Neuronal stem cell (in vitro differentiated cells): ENCODE measurements around the gene ESF1.

Experiments used
- DNase-seq: peaks from one replicate; pipeline ENCODE4 v3.0.0-alpha.2; 2013; ENCODE audit warnings: low spot score
- H2AFZ ChIP-seq: one replicate; pipeline ENCODE4 v1.6.1; 2013; ENCODE audit warnings: mild to moderate bottlenecking, low read length, inconsistent platforms
- H2AK5ac ChIP-seq: 2 replicates; pipeline ENCODE4 v1.6.1; 2013; ENCODE audit warnings: low read depth, mild to moderate bottlenecking, inconsistent platforms, low read length, moderate library complexity, mixed read lengths
- H2BK120ac ChIP-seq: 2 replicates; pipeline ENCODE4 v1.6.1; 2013; ENCODE audit warnings: low read depth, mild to moderate bottlenecking, inconsistent platforms, low read length, moderate library complexity, mixed read lengths
- H2BK12ac ChIP-seq: one replicate; pipeline ENCODE4 v1.6.1; 2013; ENCODE audit warnings: low read length, inconsistent platforms
- H2BK15ac ChIP-seq: 2 replicates; pipeline ENCODE4 v1.6.1; 2013; ENCODE audit warnings: mild to moderate bottlenecking, low read length, inconsistent platforms, mixed read lengths
- H2BK5ac ChIP-seq: one replicate; pipeline ENCODE4 v1.6.1; 2013; ENCODE audit warnings: inconsistent platforms, mild to moderate bottlenecking, low read length, moderate library complexity
- H3K14ac ChIP-seq: one replicate; pipeline ENCODE4 v1.6.1; 2013; ENCODE audit warnings: low read length, inconsistent platforms
- H3K18ac ChIP-seq: 2 replicates; pipeline ENCODE4 v1.6.1; 2013; ENCODE audit warnings: low read length, inconsistent platforms
- H3K23ac ChIP-seq: 2 replicates; pipeline ENCODE4 v1.6.1; 2013; ENCODE audit warnings: low read depth, mild to moderate bottlenecking, mixed read lengths, low read length, inconsistent platforms; ENCODE audit not compliant: poor library complexity
- H3K27ac ChIP-seq: replicated peaks from 3 replicates; pipeline ENCODE4 v1.5.1; 2013; ENCODE audit warnings: low read length, inconsistent platforms
- H3K27me3 ChIP-seq, 3 experiments: 2 replicates each; pipeline ENCODE4 v1.6.1; 2013; ENCODE audit warnings: low read length in 3 of 3, mild to moderate bottlenecking in 2 of 3, inconsistent platforms in 1 of 3, low read depth in 1 of 3, mixed read lengths in 1 of 3, moderate library complexity in 1 of 3; ENCODE audit not compliant: control insufficient read depth in 3 of 3, insufficient read depth in 3 of 3
- H3K36me3 ChIP-seq, 2 donors: replicated peaks in 1 of 2; 2 replicates each; pipeline ENCODE4 v1.6.1; 2013; ENCODE audit warnings: low read length in 2 of 2; ENCODE audit not compliant: control insufficient read depth in 2 of 2, insufficient read depth in 2 of 2
- H3K4ac ChIP-seq: 2 replicates; pipeline ENCODE4 v1.6.1; 2013; ENCODE audit warnings: inconsistent platforms, mild to moderate bottlenecking, low read length, moderate library complexity
- H3K4me1 ChIP-seq, 2 donors: 1 replicate in 1 of 2; 2 replicates in 1 of 2; pipeline ENCODE4 v1.6.1; 2013; ENCODE audit warnings: low read length in 2 of 2, low read depth in 1 of 2; ENCODE audit not compliant: control insufficient read depth in 2 of 2, insufficient read depth in 1 of 2
- H3K4me2 ChIP-seq: one replicate; pipeline ENCODE4 v1.6.1; 2013; ENCODE audit warnings: mild to moderate bottlenecking, low read length, inconsistent platforms; ENCODE audit not compliant: insufficient read depth, poor library complexity, severe bottlenecking
- H3K4me3 ChIP-seq, 2 donors: 2 replicates each; pipeline ENCODE4 v1.5.1; 2013; ENCODE audit warnings: low read length in 2 of 2, mild to moderate bottlenecking in 2 of 2, inconsistent platforms in 1 of 2, moderate library complexity in 1 of 2
- H3K79me1 ChIP-seq: one replicate; pipeline ENCODE4 v1.6.1; 2013; ENCODE audit warnings: low read depth, mild to moderate bottlenecking, inconsistent platforms, low read length, moderate library complexity
- H3K9ac ChIP-seq: one replicate; pipeline ENCODE4 v1.6.1; 2013; ENCODE audit warnings: mild to moderate bottlenecking, low read depth, low read length, inconsistent platforms; ENCODE audit not compliant: poor library complexity
- H3K9me3 ChIP-seq, 2 donors: replicated peaks in 1 of 2; 2 replicates each; pipeline versions ENCODE3 to v1.6.1; 2013; ENCODE audit warnings: low read length in 2 of 2, mild to moderate bottlenecking in 2 of 2, inconsistent platforms in 1 of 2, low read depth in 1 of 2, mixed read lengths in 1 of 2, moderate library complexity in 1 of 2; ENCODE audit not compliant: control insufficient read depth in 2 of 2, insufficient read depth in 1 of 2
- H4K8ac ChIP-seq: one replicate; pipeline ENCODE4 v1.6.1; 2013; ENCODE audit warnings: low read depth, mild to moderate bottlenecking, inconsistent platforms, low read length, moderate library complexity
- H4K91ac ChIP-seq: one replicate; pipeline ENCODE4 v1.6.1; 2013; ENCODE audit warnings: low read length, low read depth, mild to moderate bottlenecking, inconsistent platforms; ENCODE audit not compliant: poor library complexity
- WGBS, 2 donors: extraction: QIAGEN DNeasy Blood & Tissue Kit; methylation state at CpG; one replicate each; pipeline ENCODE4 v1.1.7; 2013; ENCODE audit warnings: missing lambda C conversion rate in 2 of 2, mixed read lengths in 1 of 2; ENCODE audit not compliant: insufficient read length in 2 of 2, insufficient replicate concordance in 1 of 2; ENCODE audit errors: extremely low coverage in 2 of 2; 5-methylcytosine and 5-hydroxymethylcytosine counted together

Gene ESF1

GRCh38 chr20:13703265-13703664 is 81.5 kb downstream of the ESF1 start:
- no peak overlapping the region for H3K9ac ChIP-seq
- WGBS, 2 donors, result no CpG with 5 or more reads among the region's 9 CpGs
- H3K79me1 ChIP-seq, result no peaks in the 10 kb centered on the region
- no peak overlapping the region for H3K27ac ChIP-seq
- H2BK120ac ChIP-seq, result no peak overlapping the region
- no peak overlapping the region for H2AFZ ChIP-seq
- H3K27me3 ChIP-seq, result no peaks in the 10 kb centered on the region
- H3K4ac ChIP-seq, result no peak overlapping the region
- H4K8ac ChIP-seq, result no peak overlapping the region
- H3K23ac ChIP-seq, result no peak overlapping the region
- no peak overlapping the region for H4K91ac ChIP-seq
- no peaks in the 10 kb centered on the region for H3K9me3 ChIP-seq
- DNase-seq, result no peak
- no peak overlapping the region for H3K14ac ChIP-seq
- H3K4me1 ChIP-seq, result no peaks in the 10 kb centered on the region
- no peaks in the 10 kb centered on the region for H3K36me3 ChIP-seq
- H3K18ac ChIP-seq, result no peak overlapping the region
- no peak overlapping the region for H2BK5ac ChIP-seq
- no peak overlapping the region for H3K4me3 ChIP-seq
- H2AK5ac ChIP-seq, result no peak overlapping the region
- no peak overlapping the region for H2BK12ac ChIP-seq
- H2BK15ac ChIP-seq, result no peak overlapping the region
- H3K4me2 ChIP-seq, result no peak overlapping the region

GRCh38 chr20:13701486-13701885 is 83.2 kb downstream of the ESF1 start:
- Histone ChIP-seq H3K4me3 (no peak overlapping the region), H3K79me1 (no peaks in the 10 kb centered on the region), H2AFZ (no peak overlapping the region), H2BK15ac (no peak overlapping the region), H3K36me3 (no peaks in the 10 kb centered on the region), H4K8ac (no peak overlapping the region), H2BK5ac (no peak overlapping the region), H3K18ac (no peak overlapping the region), H3K27ac (no peak overlapping the region), H3K23ac (no peak overlapping the region), H2BK12ac (no peak overlapping the region), H3K9me3 (no peaks in the 10 kb centered on the region), H3K4me2 (no peak overlapping the region), H3K14ac (no peak overlapping the region), H3K4me1 (no peaks in the 10 kb centered on the region), H3K9ac (no peak overlapping the region), H3K27me3 (no peaks in the 10 kb centered on the region), H3K4ac (no peak overlapping the region), H2AK5ac (no peak overlapping the region), H4K91ac (no peak overlapping the region), H2BK120ac (no peak overlapping the region)
- DNase-seq, result no peak

GRCh38 chr20:13700761-13701160 is 84.0 kb downstream of the ESF1 start:
- no peak overlapping the region for H3K4ac ChIP-seq
- no peak overlapping the region for H4K8ac ChIP-seq
- no peak overlapping the region for H3K4me3 ChIP-seq
- H3K9ac ChIP-seq, result no peak overlapping the region
- no peak overlapping the region for H3K4me2 ChIP-seq
- no peak overlapping the region for H2AFZ ChIP-seq
- H3K9me3 ChIP-seq, result no peaks in the 10 kb centered on the region
- H2AK5ac ChIP-seq, result no peak overlapping the region
- no peaks in the 10 kb centered on the region for H3K27me3 ChIP-seq
- H3K14ac ChIP-seq, result no peak overlapping the region
- no peak overlapping the region for H4K91ac ChIP-seq
- no peaks in the 10 kb centered on the region for H3K36me3 ChIP-seq
- no peak overlapping the region for H3K18ac ChIP-seq
- no peaks in the 10 kb centered on the region for H3K4me1 ChIP-seq
- H3K23ac ChIP-seq, result no peak overlapping the region
- no peak overlapping the region for H3K27ac ChIP-seq
- H2BK120ac ChIP-seq, result no peak overlapping the region
- DNase-seq, result no peak
- H3K79me1 ChIP-seq, result no peaks in the 10 kb centered on the region
- H2BK5ac ChIP-seq, result no peak overlapping the region
- H2BK15ac ChIP-seq, result no peak overlapping the region
- no peak overlapping the region for H2BK12ac ChIP-seq

GRCh38 chr20:13694420-13695150 is 90.1 kb downstream of the ESF1 start:
- H4K8ac ChIP-seq, result no peak overlapping the region
- H2BK120ac ChIP-seq, result no peak overlapping the region
- no peak overlapping the region for H3K18ac ChIP-seq
- no peak overlapping the region for H3K27ac ChIP-seq
- H3K9ac ChIP-seq, result no peak overlapping the region
- no peaks in the 10 kb centered on the region for H3K4me1 ChIP-seq
- H3K27me3 ChIP-seq, result no peaks in the 10 kb centered on the region
- no peak for DNase-seq
- no peak overlapping the region for H2AK5ac ChIP-seq
- no peak overlapping the region for H3K4me3 ChIP-seq
- H2BK5ac ChIP-seq, result no peak overlapping the region
- no peak overlapping the region for H3K4ac ChIP-seq
- H3K14ac ChIP-seq, result no peak overlapping the region
- H3K9me3 ChIP-seq, result no peaks in the 10 kb centered on the region
- no peaks in the 10 kb centered on the region for H3K36me3 ChIP-seq
- H2BK12ac ChIP-seq, result no peak overlapping the region
- no peak overlapping the region for H3K4me2 ChIP-seq
- no CpG with 5 or more reads among the region's 8 CpGs for WGBS, 2 donors
- no peak overlapping the region for H4K91ac ChIP-seq
- H2BK15ac ChIP-seq, result no peak overlapping the region
- H2AFZ ChIP-seq, result no peak overlapping the region
- no peak overlapping the region for H3K23ac ChIP-seq
- H3K79me1 ChIP-seq, result no peaks in the 10 kb centered on the region
